ENCODE results near the gene NBEA.

NBEA gene

GRCh38 chr13:35496761-35497386 lies 554.8 kb downstream of the NBEA start:
- POLR2A ChIA-PET = no interaction called here
- no peak for TF ChIP-seq CTCF (IDR thresholded peaks at IDR 0.05; ENCODE audit: control extremely low read depth, extremely low read depth, low read depth, missing control alignments)
- no peak for DNase-seq (ENCODE audit: extremely low spot score)
- CTCF ChIA-PET = no interaction called here

GRCh38 chr13:35498231-35498630 lies 556.2 kb downstream of the NBEA start:
- ChIA-PET POLR2A (no interaction called here), CTCF (no interaction called here)
- no peak for TF ChIP-seq CTCF (IDR thresholded peaks at IDR 0.05; ENCODE audit: control extremely low read depth, extremely low read depth, low read depth, missing control alignments)
- DNase-seq (ENCODE audit: extremely low spot score) = no peak

GRCh38 chr13:35499196-35499662 lies 557.2 kb downstream of the NBEA start:
- CTCF ChIA-PET = interaction anchor here (1.0 kb wide), 1 partner anchor 16 kb away, joined by 3 read pairs; no protein-coding TSS in a partner anchor
- TF ChIP-seq CTCF (IDR thresholded peaks at IDR 0.05; ENCODE audit: control extremely low read depth, extremely low read depth, low read depth, missing control alignments) = no peak
- no peak for DNase-seq (ENCODE audit: extremely low spot score)
- POLR2A ChIA-PET = no interaction called here

GRCh38 chr13:35499676-35500075 lies 557.6 kb downstream of the NBEA start:
- TF ChIP-seq CTCF (IDR thresholded peaks at IDR 0.05; ENCODE audit: control extremely low read depth, extremely low read depth, low read depth, missing control alignments) = no peak
- ChIA-PET POLR2A (no interaction called here), CTCF (interaction anchor here (1.0 kb wide), 1 partner anchor 16 kb away, joined by 3 read pairs; no protein-coding TSS in a partner anchor)
- DNase-seq (ENCODE audit: extremely low spot score) = no peak

GRCh38 chr13:35500144-35500543 lies 558.1 kb downstream of the NBEA start:
- CTCF ChIA-PET = no interaction called here
- TF ChIP-seq CTCF (IDR thresholded peaks at IDR 0.05; ENCODE audit: control extremely low read depth, extremely low read depth, low read depth, missing control alignments) = no peak
- no peak for DNase-seq (ENCODE audit: extremely low spot score)

GRCh38 chr13:35501661-35502235 lies 559.7 kb downstream of the NBEA start:
- ChIA-PET POLR2A (no interaction called here), CTCF (interaction anchor here (0.8 to 1.0 kb wide), 2 partner anchors 12 to 14 kb away, joined by 3 to 5 read pairs; no protein-coding TSS in a partner anchor)

More at GRCh38 chr13:35500144-35500543, 558.1 kb downstream of the NBEA start:
- POLR2A ChIA-PET = no interaction called here

More at GRCh38 chr13:35501661-35502235, 559.7 kb downstream of the NBEA start:
- TF ChIP-seq CTCF (IDR thresholded peaks at IDR 0.05; ENCODE audit: control extremely low read depth, extremely low read depth, low read depth, missing control alignments) = no peak
- DNase-seq (ENCODE audit: extremely low spot score) = no peak

All from GM10248 (cell line).